ENCODE results near the gene SH3BP1.

SH3BP1 gene

GRCh38 chr22:37610480-37611129 lies 28.9 kb upstream of the SH3BP1 start:
- Histone ChIP-seq H2AK5ac (ENCODE audit: low read length, severe bottlenecking) (peak overlapping the region; percentile 6), H3K79me1 (replicated peaks; ENCODE audit: low read length, poor library complexity, severe bottlenecking) (peaks cover 20% of the 10 kb centered on the region), H3K27ac (ENCODE audit: low read length, poor library complexity, severe bottlenecking) (no peak overlapping the region), H3K4me2 (ENCODE audit: low read length, poor library complexity, severe bottlenecking) (no peak overlapping the region), H3K27me3 (ENCODE audit: control insufficient read depth in 1 of 2, insufficient read depth in 1 of 2, low read length in 2 of 2) (peaks cover 0 to 4% of the 10 kb centered on the region in 2 experiments), H2BK120ac (ENCODE audit: low read depth, low read length) (no peak overlapping the region), H3K23ac (ENCODE audit: low read length in 2 of 2) (no peak overlapping the region), H3K18ac (ENCODE audit: low read depth in 1 of 2, low read length in 2 of 2) (no peak overlapping the region), H2BK15ac (ENCODE audit: low read depth, poor library complexity, severe bottlenecking) (no peak overlapping the region), H4K8ac (ENCODE audit: low read length) (no peak overlapping the region), H4K91ac (ENCODE audit: low read length) (no peak overlapping the region), H2BK5ac (ENCODE audit: low read depth, low read length, poor library complexity, severe bottlenecking) (no peak overlapping the region), H3K9ac (ENCODE audit: low read length) (peak overlapping the region; percentile 95), H2BK12ac (ENCODE audit: low read length in 2 of 2) (no peak overlapping the region), H3K4me3 (ENCODE audit: insufficient read depth in 1 of 2, low read depth in 1 of 2, low read length in 2 of 2) (peak overlapping the region in 1 of 2 experiments; percentile 93), H2AFZ (ENCODE audit: low read depth, low read length) (no peak overlapping the region), H3K14ac (ENCODE audit: low read length in 2 of 2) (no peak overlapping the region), H3K9me3 (ENCODE audit: control insufficient read depth, low read length) (no peaks in the 10 kb centered on the region), H3K36me3 (ENCODE audit: control insufficient read depth in 1 of 2, insufficient read depth in 2 of 2, low read depth in 1 of 2, low read length in 2 of 2) (peaks cover 11 to 26% of the 10 kb centered on the region in 2 experiments), H3K4me1 (ENCODE audit: control insufficient read depth, insufficient read depth, low read depth, low read length) (peaks cover 20% of the 10 kb centered on the region), H3K4ac (ENCODE audit: low read depth in 1 of 2, low read length in 2 of 2) (peak overlapping the region in 1 of 2 experiments; percentile 36)
- WGBS: 94% methylated on average over 7 of the region's 15 CpGs
- no peak for DNase-seq

- H3K27ac ChIP-seq (ENCODE audit: low read length, poor library complexity, severe bottlenecking): no peak overlapping the region
- H4K91ac ChIP-seq (ENCODE audit: low read length): no peak overlapping the region
- H2AK5ac ChIP-seq (ENCODE audit: low read length, severe bottlenecking): peak overlapping the region; percentile 43
- peak overlapping the region in 1 of 2 experiments; percentile 93 for H3K4me3 ChIP-seq (ENCODE audit: insufficient read depth in 1 of 2, low read depth in 1 of 2, low read length in 2 of 2)
- H3K27me3 ChIP-seq (ENCODE audit: control insufficient read depth in 1 of 2, insufficient read depth in 1 of 2, low read length in 2 of 2): no peaks in the 10 kb centered on the region
- H3K4me2 ChIP-seq (ENCODE audit: low read length, poor library complexity, severe bottlenecking): no peak overlapping the region
- peaks cover 14 to 29% of the 10 kb centered on the region in 2 experiments for H3K36me3 ChIP-seq (ENCODE audit: control insufficient read depth in 1 of 2, insufficient read depth in 2 of 2, low read depth in 1 of 2, low read length in 2 of 2)
- no peak overlapping the region for H3K4ac ChIP-seq (ENCODE audit: low read depth in 1 of 2, low read length in 2 of 2)
- no peak overlapping the region for H2BK12ac ChIP-seq (ENCODE audit: low read length in 2 of 2)
- no peak overlapping the region for H2BK5ac ChIP-seq (ENCODE audit: low read depth, low read length, poor library complexity, severe bottlenecking)
- no peak for DNase-seq
- H3K9ac ChIP-seq (ENCODE audit: low read length): peak overlapping the region; percentile 95
- no peak overlapping the region for H3K23ac ChIP-seq (ENCODE audit: low read length in 2 of 2)
- H2BK15ac ChIP-seq (ENCODE audit: low read depth, poor library complexity, severe bottlenecking): no peak overlapping the region
- H2BK120ac ChIP-seq (ENCODE audit: low read depth, low read length): no peak overlapping the region
- H3K4me1 ChIP-seq (ENCODE audit: control insufficient read depth, insufficient read depth, low read depth, low read length): peaks cover 20% of the 10 kb centered on the region
- no peak overlapping the region for H3K18ac ChIP-seq (ENCODE audit: low read depth in 1 of 2, low read length in 2 of 2)
- no peak overlapping the region for H3K14ac ChIP-seq (ENCODE audit: low read length in 2 of 2)
- H2AFZ ChIP-seq (ENCODE audit: low read depth, low read length): no peak overlapping the region
- WGBS: 89% methylated on average over 6 of the region's 6 CpGs
- H3K9me3 ChIP-seq (ENCODE audit: control insufficient read depth, low read length): no peaks in the 10 kb centered on the region
- H3K79me1 ChIP-seq (replicated peaks; ENCODE audit: low read length, poor library complexity, severe bottlenecking): peaks cover 21% of the 10 kb centered on the region
- no peak overlapping the region for H4K8ac ChIP-seq (ENCODE audit: low read length)
Observed at GRCh38 chr22:37611207-37611606, 28.3 kb upstream of the SH3BP1 start.

GRCh38 chr22:37616201-37617083 lies 23.0 kb upstream of the SH3BP1 start:
- WGBS: 95% methylated on average over 27 of the region's 27 CpGs
- peaks cover 59 to 69% of the 10 kb centered on the region in 2 experiments for H3K36me3 ChIP-seq (ENCODE audit: control insufficient read depth in 1 of 2, insufficient read depth in 2 of 2, low read depth in 1 of 2, low read length in 2 of 2)

GRCh38 chr22:37617431-37617830 lies 22.0 kb upstream of the SH3BP1 start:
- no peak overlapping the region for H3K23ac ChIP-seq (ENCODE audit: low read length in 2 of 2)
- H2BK12ac ChIP-seq (ENCODE audit: low read length in 2 of 2): no peak overlapping the region
- no peak overlapping the region for H2BK15ac ChIP-seq (ENCODE audit: low read depth, poor library complexity, severe bottlenecking)
- no peak overlapping the region for H3K4ac ChIP-seq (ENCODE audit: low read depth in 1 of 2, low read length in 2 of 2)
- no peak overlapping the region for H4K91ac ChIP-seq (ENCODE audit: low read length)
- no peak overlapping the region for H3K4me2 ChIP-seq (ENCODE audit: low read length, poor library complexity, severe bottlenecking)
- no peaks in the 10 kb centered on the region for H3K27me3 ChIP-seq (ENCODE audit: control insufficient read depth in 1 of 2, insufficient read depth in 1 of 2, low read length in 2 of 2)
- peaks cover 63 to 76% of the 10 kb centered on the region in 2 experiments for H3K36me3 ChIP-seq (ENCODE audit: control insufficient read depth in 1 of 2, insufficient read depth in 2 of 2, low read depth in 1 of 2, low read length in 2 of 2)
- H2AK5ac ChIP-seq (ENCODE audit: low read length, severe bottlenecking): no peak overlapping the region
- H2AFZ ChIP-seq (ENCODE audit: low read depth, low read length): no peak overlapping the region
- H2BK5ac ChIP-seq (ENCODE audit: low read depth, low read length, poor library complexity, severe bottlenecking): no peak overlapping the region
- H3K14ac ChIP-seq (ENCODE audit: low read length in 2 of 2): no peak overlapping the region
- 100% methylated on average over 1 of the region's 1 CpG for WGBS
- H3K9me3 ChIP-seq (ENCODE audit: control insufficient read depth, low read length): no peaks in the 10 kb centered on the region
- H3K18ac ChIP-seq (ENCODE audit: low read depth in 1 of 2, low read length in 2 of 2): no peak overlapping the region
- no peak overlapping the region for H4K8ac ChIP-seq (ENCODE audit: low read length)
- no peak for DNase-seq
- H3K4me1 ChIP-seq (ENCODE audit: control insufficient read depth, insufficient read depth, low read depth, low read length): peaks cover 2% of the 10 kb centered on the region
- H3K79me1 ChIP-seq (replicated peaks; ENCODE audit: low read length, poor library complexity, severe bottlenecking): peaks cover 27% of the 10 kb centered on the region
- H3K4me3 ChIP-seq (ENCODE audit: insufficient read depth in 1 of 2, low read depth in 1 of 2, low read length in 2 of 2): no peak overlapping the region
- no peak overlapping the region for H3K27ac ChIP-seq (ENCODE audit: low read length, poor library complexity, severe bottlenecking)
- no peak overlapping the region for H3K9ac ChIP-seq (ENCODE audit: low read length)
- no peak overlapping the region for H2BK120ac ChIP-seq (ENCODE audit: low read depth, low read length)

More at GRCh38 chr22:37616201-37617083, 23.0 kb upstream of the SH3BP1 start:
- no peak overlapping the region for H3K4me3 ChIP-seq (ENCODE audit: insufficient read depth in 1 of 2, low read depth in 1 of 2, low read length in 2 of 2)
- H2AK5ac ChIP-seq (ENCODE audit: low read length, severe bottlenecking): no peak overlapping the region
- H3K27me3 ChIP-seq (ENCODE audit: control insufficient read depth in 1 of 2, insufficient read depth in 1 of 2, low read length in 2 of 2): no peaks in the 10 kb centered on the region
- H3K4ac ChIP-seq (ENCODE audit: low read depth in 1 of 2, low read length in 2 of 2): no peak overlapping the region
- H3K23ac ChIP-seq (ENCODE audit: low read length in 2 of 2): no peak overlapping the region
- no peak overlapping the region for H2BK12ac ChIP-seq (ENCODE audit: low read length in 2 of 2)
- no peak for DNase-seq
- H2BK15ac ChIP-seq (ENCODE audit: low read depth, poor library complexity, severe bottlenecking): no peak overlapping the region
- peaks cover 28% of the 10 kb centered on the region for H3K79me1 ChIP-seq (replicated peaks; ENCODE audit: low read length, poor library complexity, severe bottlenecking)
- no peak overlapping the region for H3K9ac ChIP-seq (ENCODE audit: low read length)
- H3K18ac ChIP-seq (ENCODE audit: low read depth in 1 of 2, low read length in 2 of 2): no peak overlapping the region
- no peak overlapping the region for H3K4me2 ChIP-seq (ENCODE audit: low read length, poor library complexity, severe bottlenecking)
- H3K4me1 ChIP-seq (ENCODE audit: control insufficient read depth, insufficient read depth, low read depth, low read length): peaks cover 3% of the 10 kb centered on the region
- no peak overlapping the region for H4K8ac ChIP-seq (ENCODE audit: low read length)
- H3K27ac ChIP-seq (ENCODE audit: low read length, poor library complexity, severe bottlenecking): no peak overlapping the region
- H2BK5ac ChIP-seq (ENCODE audit: low read depth, low read length, poor library complexity, severe bottlenecking): no peak overlapping the region
- H3K9me3 ChIP-seq (ENCODE audit: control insufficient read depth, low read length): no peaks in the 10 kb centered on the region
- H3K14ac ChIP-seq (ENCODE audit: low read length in 2 of 2): no peak overlapping the region
- no peak overlapping the region for H2BK120ac ChIP-seq (ENCODE audit: low read depth, low read length)
- H2AFZ ChIP-seq (ENCODE audit: low read depth, low read length): no peak overlapping the region
- H4K91ac ChIP-seq (ENCODE audit: low read length): no peak overlapping the region
